Cerebellar nuclear complex (tissue), 1 donor: ENCODE results near the gene COL1A1.
A peak's percentile ranks its signal among the peaks of the same experiment; 100 is the strongest.

Source experiments
- DNase-seq, 2 experiments: peaks; one replicate each; lab custom pipeline; 2025; lab: John Stamatoyannopoulos, UW

The COL1A1 gene

GRCh38 chr17:50171371-50172071 is 29.9 kb downstream of the COL1A1 start:
- DNase-seq: no peak

DNA sequence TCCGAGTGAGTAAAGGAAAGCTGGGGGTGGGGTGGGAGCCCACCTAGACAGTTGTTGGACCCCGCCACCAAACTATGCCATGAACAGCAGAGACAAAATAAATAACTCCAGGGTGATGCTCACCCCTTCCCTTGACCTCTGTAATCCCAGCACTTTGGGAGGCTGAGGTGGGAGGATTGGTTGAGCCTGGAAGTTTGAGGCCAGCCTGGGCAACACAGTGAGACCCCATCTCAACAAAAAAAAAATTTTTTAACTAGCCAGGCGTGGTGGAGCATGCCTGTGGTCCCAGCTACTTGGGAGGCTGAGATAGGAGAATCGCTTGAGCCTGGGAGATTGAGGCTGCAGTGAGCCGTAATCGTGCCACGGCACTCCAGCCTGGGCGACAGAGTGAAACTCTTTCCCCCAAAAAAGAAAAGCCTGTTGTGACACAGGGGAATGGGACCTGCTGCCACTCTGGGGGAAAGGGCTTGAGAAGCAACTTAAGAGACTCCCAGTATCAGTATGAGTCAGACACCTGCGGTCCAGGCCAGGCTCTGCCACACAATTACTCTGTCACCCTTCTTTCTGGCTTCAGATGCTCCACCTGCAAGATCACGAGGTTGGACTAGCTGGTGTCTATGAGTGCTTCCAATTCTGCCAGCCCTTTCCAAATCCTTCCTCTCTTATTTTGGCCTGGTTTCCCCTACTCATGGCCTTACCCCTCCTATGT is 30.6 kb downstream of the COL1A1 start:
- no peak for DNase-seq

DNA sequence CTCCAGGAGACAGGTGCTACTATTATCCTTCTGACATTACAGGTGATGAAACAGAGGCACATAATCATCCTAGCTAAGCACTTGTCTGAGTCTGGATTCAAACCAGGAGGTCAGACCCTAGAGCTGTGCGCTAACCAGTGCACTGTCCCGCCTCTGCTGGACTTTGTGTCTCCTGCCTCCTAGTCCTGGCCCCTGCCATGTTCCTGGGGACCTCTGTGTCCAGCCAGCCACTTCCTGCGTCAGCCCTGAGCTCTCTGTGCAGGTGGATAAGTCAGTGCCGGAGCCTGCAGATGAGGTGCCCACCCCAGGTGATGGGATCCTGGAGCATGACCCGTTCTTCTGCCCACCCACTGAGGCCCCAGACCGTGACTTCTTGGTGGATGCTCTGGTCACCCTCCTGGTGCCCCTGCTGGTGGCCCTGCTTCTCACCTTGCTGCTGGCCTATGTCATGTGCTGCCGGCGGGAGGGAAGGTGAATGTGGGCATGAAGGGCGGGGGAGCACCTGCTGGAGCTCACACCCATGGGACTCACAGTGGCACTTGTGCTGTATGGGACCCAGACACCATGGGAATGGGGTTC is 31.5 kb downstream of the COL1A1 start:
- no peak for DNase-seq

DNA sequence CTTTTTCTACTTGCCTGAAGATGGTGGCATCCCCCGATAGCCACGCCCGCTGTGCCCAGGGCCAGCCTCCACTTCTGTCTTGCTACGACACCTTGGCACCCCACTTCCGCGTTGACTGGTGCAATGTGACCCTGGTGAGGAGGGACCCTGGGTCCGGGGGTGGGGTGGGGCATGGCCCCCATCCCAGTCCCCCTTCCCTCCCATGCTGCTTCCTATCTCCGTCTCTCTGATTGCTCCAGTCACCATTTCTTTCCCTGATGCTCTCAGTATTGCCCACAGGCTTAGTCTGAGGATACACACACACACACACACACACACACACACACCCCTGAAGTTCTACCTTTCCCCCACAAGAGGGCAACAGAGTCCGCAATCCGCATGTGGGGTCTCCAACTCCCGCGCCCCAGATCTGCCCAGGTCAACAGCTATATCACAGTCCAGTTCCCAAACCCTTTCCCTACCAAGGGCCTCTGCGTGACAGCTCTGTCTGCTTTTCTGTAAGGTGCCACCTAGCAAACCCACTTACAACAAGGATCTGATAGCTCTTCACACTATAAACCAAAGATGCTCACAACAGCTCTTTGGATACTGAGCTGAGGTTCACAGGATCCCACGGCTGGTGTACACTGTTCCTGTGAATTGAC is 32.2 kb downstream of the COL1A1 start:
- DNase-seq: no peak

- DNase-seq: no peak
Observed at GRCh38 chr17:50168319-50168718, 33.1 kb downstream of the COL1A1 start.

- DNase-seq: no peak
Observed at GRCh38 chr17:50167371-50167770, 34.1 kb downstream of the COL1A1 start.

DNA sequence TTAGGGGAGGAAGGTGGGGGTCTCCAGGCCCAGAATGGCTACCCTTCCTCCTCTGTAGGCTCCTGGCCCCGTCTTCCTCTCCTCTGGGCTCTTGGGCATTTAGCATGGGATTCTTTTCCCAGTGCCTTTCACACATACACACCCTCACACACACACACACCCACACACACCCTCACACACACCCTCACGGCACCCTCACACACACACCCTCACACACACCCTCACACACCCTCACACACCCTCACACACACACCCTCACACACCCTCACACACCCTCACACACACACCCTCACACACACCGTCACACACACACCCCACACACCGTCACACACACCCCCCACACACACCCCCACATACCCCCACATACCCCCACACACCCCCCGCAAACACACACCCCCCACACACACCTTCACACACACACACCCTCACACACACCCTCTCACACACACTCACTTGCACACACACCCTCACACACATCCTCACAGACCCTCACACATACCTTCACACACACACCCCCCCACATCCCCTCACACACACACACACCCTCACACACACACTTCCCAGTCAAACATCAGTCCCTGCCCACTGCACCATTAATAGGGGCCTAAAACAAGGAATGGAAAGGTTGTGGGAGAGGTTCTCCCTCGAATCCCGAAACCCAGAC is 34.8 kb downstream of the COL1A1 start:
- no peak for DNase-seq

DNA sequence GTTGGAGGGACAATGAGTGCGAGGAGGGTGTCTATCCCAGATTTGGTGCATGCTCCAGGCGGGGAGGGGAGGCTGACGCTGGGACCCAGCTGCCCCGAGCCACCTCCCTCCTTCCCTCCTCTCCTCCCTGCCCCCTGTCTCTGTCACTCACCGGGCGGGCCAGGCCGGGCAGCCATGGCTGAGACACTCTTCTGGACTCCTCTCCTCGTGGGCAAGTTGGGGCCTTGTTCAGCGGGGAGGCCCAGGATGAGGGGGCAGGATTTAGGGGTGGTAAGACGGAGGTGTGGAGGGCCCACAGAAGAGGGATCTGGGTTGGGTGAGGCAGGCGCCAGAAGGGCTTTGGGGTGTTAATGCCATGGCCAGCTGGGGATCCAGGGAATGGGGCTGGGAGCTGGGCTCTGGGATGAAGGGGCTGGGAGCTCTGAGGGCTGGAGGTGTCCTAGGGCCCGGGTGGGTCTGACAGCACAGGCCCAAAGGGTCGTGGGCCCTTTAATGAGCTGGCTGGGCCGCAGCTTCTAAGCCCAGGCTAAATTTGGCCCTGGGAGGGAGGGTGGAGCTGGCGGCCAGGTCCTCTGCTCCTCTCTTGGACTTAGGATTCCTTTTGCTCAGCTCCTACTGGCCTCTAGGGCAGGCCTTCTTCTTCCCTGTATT is 35.4 kb downstream of the COL1A1 start, which contains the start of gene SGCA:
SGCA (plus strand) TSS at position 139 of the 651 bp plus-strand sequence; CDS start at position 175, 36 bp downstream.
- DNase-seq: no peak

GRCh38 chr17:50165466-50165865 is 36.0 kb downstream of the COL1A1 start:
- DNase-seq: no peak

GRCh38 chr17:50165066-50165465 is 36.4 kb downstream of the COL1A1 start:
- no peak for DNase-seq

- no peak for DNase-seq
Observed at GRCh38 chr17:50164697-50164988, 36.8 kb downstream of the COL1A1 start.

- no peak for DNase-seq
Observed at GRCh38 chr17:50163843-50164696, 37.4 kb downstream of the COL1A1 start.

DNA sequence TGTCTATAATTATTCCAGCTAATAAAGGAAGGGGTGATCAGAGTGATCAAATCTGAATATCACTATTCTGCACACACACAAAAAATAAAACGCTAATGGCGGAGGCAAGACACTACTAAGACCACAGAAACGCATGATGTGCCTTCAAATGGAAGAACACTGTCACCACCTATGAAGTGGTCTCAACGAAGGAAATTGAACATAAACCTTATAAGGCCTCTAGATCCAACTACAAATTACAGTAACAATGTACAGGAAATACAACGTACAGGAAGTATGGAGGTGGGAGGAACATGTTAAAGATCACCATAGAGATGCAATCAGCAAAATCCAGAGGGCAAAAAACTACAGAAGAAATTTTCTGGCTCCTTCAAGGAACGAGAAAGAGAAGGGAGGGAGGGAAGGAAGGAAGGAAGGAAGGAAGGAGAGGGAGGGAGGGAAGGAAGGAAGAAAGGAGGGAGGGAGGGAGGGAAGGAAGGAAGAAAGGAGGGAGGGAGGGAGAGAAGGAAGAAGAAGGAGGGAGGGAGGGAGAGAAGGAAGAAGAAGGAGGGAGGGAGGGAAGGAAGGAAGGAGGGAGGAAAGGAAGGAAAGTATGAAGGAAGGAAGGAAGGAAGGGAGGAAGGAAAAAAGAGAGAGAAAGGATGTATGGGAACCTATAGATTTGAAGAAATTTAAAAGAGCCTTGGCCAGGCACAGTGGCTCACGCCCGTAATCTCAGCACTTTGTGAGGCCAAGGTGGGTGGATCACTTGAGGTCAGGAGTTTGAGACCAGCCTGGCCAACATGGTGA is 38.8 kb downstream of the COL1A1 start:
- DNase-seq: no peak

- DNase-seq: no peak
Observed at GRCh38 chr17:50161911-50162288, 39.5 kb downstream of the COL1A1 start.

GRCh38 chr17:50161023-50161910 is 40.2 kb downstream of the COL1A1 start:
- peak in 1 of 2 experiments; percentile 79 for DNase-seq

DNA sequence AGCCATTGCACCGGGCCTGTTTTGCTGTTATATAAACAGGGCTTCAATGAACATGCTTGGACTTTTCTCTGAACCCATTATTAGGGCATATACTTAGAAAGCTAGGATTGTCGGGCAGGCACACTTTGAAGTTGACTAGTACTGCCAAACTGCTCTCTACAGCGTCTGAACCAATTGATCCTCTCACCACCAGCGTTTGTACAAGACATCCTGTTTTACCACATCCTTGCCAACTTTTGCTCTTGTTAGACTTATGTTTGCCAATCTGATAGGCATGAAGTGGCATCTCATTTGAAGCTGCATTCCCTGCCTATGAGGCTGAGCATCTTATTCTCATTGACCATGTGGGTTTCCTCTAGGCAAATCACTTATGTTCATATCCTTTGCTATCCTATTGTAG is 43.5 kb downstream of the COL1A1 start:
- no peak for DNase-seq

DNA sequence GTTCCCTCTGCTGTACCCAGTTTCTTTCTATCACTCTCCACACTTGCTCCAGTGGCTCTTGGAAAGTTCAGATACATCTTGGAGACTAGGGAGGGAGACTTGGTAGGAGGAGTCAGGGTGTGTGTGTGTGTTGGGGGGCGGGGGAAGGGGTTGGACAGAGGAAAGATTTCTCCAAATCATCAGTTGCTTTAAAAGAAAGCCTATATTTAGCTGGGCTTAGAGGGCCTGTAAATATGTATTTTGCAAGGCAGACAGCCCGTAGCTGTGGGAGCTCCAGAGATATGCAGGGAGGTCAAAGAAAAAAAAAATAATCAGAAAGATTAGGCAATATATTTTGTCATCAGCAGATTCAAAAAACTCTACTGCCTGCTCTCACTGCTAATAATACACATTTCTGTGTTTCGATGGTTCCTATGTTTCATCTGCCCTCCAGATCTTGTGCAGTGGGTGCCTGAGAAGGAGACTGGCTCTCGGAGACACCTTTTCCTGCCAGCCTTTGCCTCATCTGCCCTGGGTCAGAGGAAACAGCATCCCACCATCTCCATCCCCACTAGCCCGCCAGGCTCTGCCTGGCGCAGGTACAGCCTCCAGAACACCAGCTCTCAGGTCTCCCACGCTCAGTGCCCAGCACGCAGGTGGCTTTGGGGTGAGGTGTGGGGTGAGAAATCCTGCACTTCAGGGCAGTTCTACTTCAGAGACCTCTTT is 46.2 kb downstream of the COL1A1 start:
- no peak for DNase-seq

DNA sequence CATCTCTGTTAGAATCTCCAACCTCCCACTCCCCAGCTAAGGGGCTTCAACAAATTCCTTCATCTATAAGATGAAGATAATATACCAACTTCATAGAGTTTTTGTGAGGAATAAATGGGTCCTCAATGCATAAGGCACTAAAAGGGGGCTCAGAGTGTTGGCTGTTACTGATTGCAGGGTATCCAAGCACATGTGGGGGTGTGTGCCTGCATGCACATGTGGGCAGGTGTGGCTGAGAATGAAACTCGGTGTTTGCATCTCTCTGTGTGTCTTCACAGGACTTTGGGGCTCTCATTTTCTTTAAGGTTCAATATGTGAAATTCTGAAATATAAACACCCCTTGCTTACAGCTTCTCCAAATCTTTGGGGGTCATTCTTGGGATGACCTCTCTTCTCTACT is 46.8 kb downstream of the COL1A1 start:
- DNase-seq: no peak
